OCI-M2 (cell line): ENCODE measurements around the gene CTXN1.

Experiments used
- DNase-seq: peaks from one replicate; lab custom pipeline; 2025; ENCODE audit not compliant: unreplicated experiment; lab: John Stamatoyannopoulos, UW

The CTXN1 gene

DNA sequence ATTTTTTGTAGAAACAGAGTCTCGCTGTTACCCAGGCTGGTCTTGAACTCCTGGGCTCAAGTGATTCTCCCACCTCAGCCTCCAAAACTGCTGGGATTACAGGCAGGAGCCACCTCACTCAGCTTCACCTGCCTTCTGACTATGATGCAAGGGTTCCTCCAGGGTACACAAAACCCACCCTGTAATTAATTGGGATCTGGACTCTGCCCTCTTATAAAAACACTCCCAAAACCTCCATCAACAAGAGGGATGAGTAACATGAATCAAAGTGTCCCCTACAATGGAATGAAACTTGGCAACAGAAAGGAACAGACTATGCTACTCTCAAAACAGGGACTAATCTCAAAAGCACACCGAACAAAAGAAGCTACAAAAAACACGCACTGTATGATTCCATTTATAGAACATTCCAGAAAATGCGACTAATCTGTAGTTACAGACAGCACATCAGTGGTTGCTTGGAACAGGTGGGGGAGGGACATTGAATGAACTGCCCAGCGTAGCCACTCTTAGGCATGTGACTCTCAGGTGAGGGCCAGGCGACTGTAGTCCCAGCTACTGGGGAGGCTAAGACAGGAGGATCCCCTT, 48.6 kb downstream of the CTXN1 start:
- DNase-seq = no peak

DNA sequence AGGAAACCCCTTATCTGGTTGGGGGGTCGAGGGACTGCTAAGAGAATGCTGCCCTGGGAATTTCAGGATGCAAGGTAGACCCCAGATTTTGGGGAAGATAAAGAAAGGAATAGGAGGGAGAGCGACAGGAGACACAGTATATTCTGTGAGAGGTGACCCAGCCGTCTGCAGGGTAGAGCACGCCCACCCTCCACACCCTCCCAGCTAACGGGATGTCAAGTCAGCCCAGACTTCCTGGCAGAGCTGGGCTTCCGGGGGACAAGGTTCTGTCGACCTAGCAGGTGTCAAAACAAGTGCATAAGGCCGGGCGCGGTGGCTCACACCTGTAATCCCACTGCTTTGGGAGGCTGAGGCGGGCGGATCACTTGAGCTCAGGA, 51.0 kb downstream of the CTXN1 start:
- no peak for DNase-seq
